K562 (cell line): Measurements from ENCODE around the gene ZBTB24. TPM values are rescaled to one million over a fixed set of nuclear protein-coding genes. Genes with fewer than 3 reads are reported as not detected.

Experiments
- ARID2 ChIP-seq: fragments of 450-650 bp; IDR thresholded peaks from 2 replicates; pipeline ENCODE4 v1.6.1; 2017; ENCODE audit warnings: antibody characterized with exemption, mild to moderate bottlenecking
- BRD4 ChIP-seq: fragments of 200-600 bp; sonication (generic); IDR thresholded peaks from 2 replicates; pipeline ENCODE4 v1.6.1; 2017; ENCODE audit warnings: inconsistent platforms
- CTCFL ChIP-seq: IDR thresholded peaks from 2 replicates; pipeline ENCODE4 v1.6.1; 2011; ENCODE audit warnings: borderline replicate concordance, low read depth, mild to moderate bottlenecking, moderate library complexity, low read length; ENCODE audit not compliant: insufficient read depth, poor library complexity, severe bottlenecking
- FOXJ3 ChIP-seq: sonication (generic); formaldehyde crosslinking; IDR thresholded peaks from 2 replicates; pipeline ENCODE4 v1.4.0; 2020; ENCODE audit warnings: mild to moderate bottlenecking, missing genetic modification reagents
- HIVEP1 ChIP-seq: fragments of 250-450 bp; sonication (Bioruptor Pico); IDR thresholded peaks from 2 replicates; pipeline ENCODE4 v1.4.0; 2020; ENCODE audit warnings: mild to moderate bottlenecking
- NELFE ChIP-seq: IDR thresholded peaks from 2 replicates; pipeline ENCODE4 v1.6.1; 2011; ENCODE audit warnings: mild to moderate bottlenecking; ENCODE audit not compliant: insufficient read depth, insufficient read length
- NFRKB ChIP-seq: fragments of 450-650 bp; IDR thresholded peaks from 2 replicates; pipeline ENCODE4 v1.6.1; 2016; ENCODE audit warnings: low read depth
- RBM25 ChIP-seq: fragments of 200-400 bp; formaldehyde crosslinking; IDR thresholded peaks from 2 replicates; pipeline ENCODE4 v1.6.1; 2018; ENCODE audit warnings: low read length, low read depth, moderate library complexity; ENCODE audit not compliant: severe bottlenecking
- STAT5A ChIP-seq: IDR thresholded peaks from 2 replicates; pipeline ENCODE4 v1.6.1; 2012; ENCODE audit warnings: low read length, inconsistent platforms, borderline replicate concordance
- TOE1 ChIP-seq, 2 experiments: fragments of 450-650 bp in 1 of 2; sonication (generic) in 1 of 2; formaldehyde crosslinking in 1 of 2; IDR thresholded peaks; 2 replicates each; pipeline versions ENCODE4 v1.7.1 to v1.8.0; 2016 to 2022; ENCODE audit warnings: borderline replicate concordance in 2 of 2, mild to moderate bottlenecking in 2 of 2, antibody characterized with exemption in 1 of 2, inconsistent platforms in 1 of 2, low read depth in 1 of 2, missing genetic modification reagents in 1 of 2, moderate library complexity in 1 of 2
- polyA plus RNA-seq, 8 experiments: library from polyadenylated mRNA; depleted of rRNA in 4 of 8; stranded (reverse) in 5 of 8; unstranded in 3 of 8; fragments of >200 nt; fragmentation: Nextera tagmentation in 2 of 8; fragmentation: Illumina TruSeq in 1 of 8; extraction: Ambion mirVana in 2 of 8; extraction: Trizol in 1 of 8; gene quantifications; 2 replicates each; pipeline versions ENCODE4 v1.2.1 to v1.2.3, GENCODE V29; 2011 to 2014; ENCODE audit warnings: inconsistent platforms in 1 of 8, missing spikeins in 1 of 8
- total RNA-seq, 7 experiments: library from RNA; depleted of rRNA in 6 of 7; stranded (reverse); fragments of >200 nt in 6 of 7; fragmentation: Illumina TruSeq in 2 of 7; extraction: Trizol in 2 of 7; gene quantifications; 2 replicates each; pipeline versions ENCODE4 v1.2.1 to v1.2.3, GENCODE V29; 2011 to 2021; ENCODE audit warnings: low replicate concordance in 1 of 7
- TF ChIP-seq, protein P1 (sequence below): fragments of 250-450 bp; sonication (Bioruptor Pico); IDR thresholded peaks from 2 replicates; pipeline ENCODE4 v1.8.0; 2021; ENCODE audit warnings: borderline replicate concordance, mild to moderate bottlenecking, moderate library complexity; ENCODE audit not compliant: poor library complexity, severe bottlenecking
- TF ChIP-seq, protein P2 (sequence below): sonication (generic); formaldehyde crosslinking; IDR thresholded peaks from 2 replicates; pipeline ENCODE4 v1.8.0; 2022; ENCODE audit warnings: missing genetic modification reagents, mild to moderate bottlenecking, borderline replicate concordance
- TF ChIP-seq, protein P3 (sequence below): sonication (generic); formaldehyde crosslinking; IDR thresholded peaks from 2 replicates; pipeline ENCODE4 v1.8.1; 2023; ENCODE audit warnings: mild to moderate bottlenecking, missing genetic modification reagents
- TF ChIP-seq, protein P4 (sequence below): fragments of 450-650 bp; IDR thresholded peaks from 2 replicates; pipeline ENCODE4 v1.6.1; 2018; ENCODE audit not compliant: partially characterized antibody

ZBTB24 gene
- total and polyA plus RNA-seq, 9 of the 15 experiments (the other 6 are each of a cell fraction or from before 2014, with no cell fraction given) = 2.0 to 16.7 (median 8.3) TPM

DNA sequence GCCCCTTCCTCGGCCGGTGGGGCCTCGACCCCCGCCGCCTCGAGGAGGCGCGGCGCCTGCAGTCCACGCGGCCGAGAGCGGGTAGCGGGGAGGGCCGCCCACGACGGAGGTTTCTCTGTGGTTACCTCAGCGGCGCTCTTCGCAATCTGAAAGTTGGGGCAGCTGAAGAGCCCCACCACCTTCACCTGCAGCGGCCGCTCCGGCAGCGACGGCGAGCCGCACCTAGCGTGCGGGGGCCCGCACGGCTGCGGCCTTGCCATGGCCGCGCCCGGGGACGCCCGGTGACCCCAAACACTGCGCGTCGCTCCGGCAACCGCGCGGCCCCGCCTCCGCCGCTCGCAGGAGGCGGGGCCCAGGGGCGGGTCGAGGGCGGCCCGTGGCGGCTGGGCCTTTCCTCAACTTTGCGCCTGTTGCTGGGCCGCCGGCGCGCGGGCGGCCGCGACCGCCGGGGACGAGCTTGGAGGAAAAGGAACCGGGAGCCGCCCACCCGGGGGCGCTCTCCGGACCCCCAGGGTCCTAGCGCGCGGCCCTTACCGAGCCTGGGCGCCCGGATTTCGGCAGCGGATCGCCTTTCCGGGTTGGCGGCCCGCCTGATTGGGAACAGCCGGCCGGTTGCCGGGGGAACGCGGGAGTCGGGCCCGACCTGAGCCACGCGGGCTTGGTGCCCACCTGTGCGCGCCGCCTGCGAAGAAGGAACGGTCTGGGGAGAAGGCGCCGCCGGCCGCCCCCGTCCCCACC lies 42.5 kb downstream of the ZBTB24 start, which contains the start of the genes PPIL6 and SMPD2 (continued):
- TF ChIP-seq RBM25 (no peak), HIVEP1 (CRISPR knock-in tag) (no peak), BRD4 (no peak; the same call in 1 of the 2 replicates), ARID2 (no peak), NFRKB (no peak), NELFE (no peak), STAT5A (no peak), FOXJ3 (CRISPR knock-in tag) (no peak), CTCFL (peak; percentile 88), TOE1 (IDR thresholded peaks at IDR 0.05; ENCODE audit: borderline replicate concordance) (peak; percentile 78; the same call in 1 of the 2 replicates), TOE1 (CRISPR knock-in tag; IDR thresholded peaks at IDR 0.05; ENCODE audit: borderline replicate concordance, low read depth) (0 out of 2 replicates have a peak, but pooled peaks have one; percentile 32)
- TF ChIP-seq, protein P1, sequence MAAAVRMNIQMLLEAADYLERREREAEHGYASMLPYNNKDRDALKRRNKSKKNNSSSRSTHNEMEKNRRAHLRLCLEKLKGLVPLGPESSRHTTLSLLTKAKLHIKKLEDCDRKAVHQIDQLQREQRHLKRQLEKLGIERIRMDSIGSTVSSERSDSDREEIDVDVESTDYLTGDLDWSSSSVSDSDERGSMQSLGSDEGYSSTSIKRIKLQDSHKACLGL (CRISPR knock-in tag) = peak; percentile 43
- TF ChIP-seq, protein P2, sequence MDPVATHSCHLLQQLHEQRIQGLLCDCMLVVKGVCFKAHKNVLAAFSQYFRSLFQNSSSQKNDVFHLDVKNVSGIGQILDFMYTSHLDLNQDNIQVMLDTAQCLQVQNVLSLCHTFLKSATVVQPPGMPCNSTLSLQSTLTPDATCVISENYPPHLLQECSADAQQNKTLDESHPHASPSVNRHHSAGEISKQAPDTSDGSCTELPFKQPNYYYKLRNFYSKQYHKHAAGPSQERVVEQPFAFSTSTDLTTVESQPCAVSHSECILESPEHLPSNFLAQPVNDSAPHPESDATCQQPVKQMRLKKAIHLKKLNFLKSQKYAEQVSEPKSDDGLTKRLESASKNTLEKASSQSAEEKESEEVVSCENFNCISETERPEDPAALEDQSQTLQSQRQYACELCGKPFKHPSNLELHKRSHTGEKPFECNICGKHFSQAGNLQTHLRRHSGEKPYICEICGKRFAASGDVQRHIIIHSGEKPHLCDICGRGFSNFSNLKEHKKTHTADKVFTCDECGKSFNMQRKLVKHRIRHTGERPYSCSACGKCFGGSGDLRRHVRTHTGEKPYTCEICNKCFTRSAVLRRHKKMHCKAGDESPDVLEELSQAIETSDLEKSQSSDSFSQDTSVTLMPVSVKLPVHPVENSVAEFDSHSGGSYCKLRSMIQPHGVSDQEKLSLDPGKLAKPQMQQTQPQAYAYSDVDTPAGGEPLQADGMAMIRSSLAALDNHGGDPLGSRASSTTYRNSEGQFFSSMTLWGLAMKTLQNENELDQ (CRISPR knock-in tag) = 0 out of 2 replicates have a peak, but pooled peaks have one; percentile 79
- TF ChIP-seq, protein P3, sequence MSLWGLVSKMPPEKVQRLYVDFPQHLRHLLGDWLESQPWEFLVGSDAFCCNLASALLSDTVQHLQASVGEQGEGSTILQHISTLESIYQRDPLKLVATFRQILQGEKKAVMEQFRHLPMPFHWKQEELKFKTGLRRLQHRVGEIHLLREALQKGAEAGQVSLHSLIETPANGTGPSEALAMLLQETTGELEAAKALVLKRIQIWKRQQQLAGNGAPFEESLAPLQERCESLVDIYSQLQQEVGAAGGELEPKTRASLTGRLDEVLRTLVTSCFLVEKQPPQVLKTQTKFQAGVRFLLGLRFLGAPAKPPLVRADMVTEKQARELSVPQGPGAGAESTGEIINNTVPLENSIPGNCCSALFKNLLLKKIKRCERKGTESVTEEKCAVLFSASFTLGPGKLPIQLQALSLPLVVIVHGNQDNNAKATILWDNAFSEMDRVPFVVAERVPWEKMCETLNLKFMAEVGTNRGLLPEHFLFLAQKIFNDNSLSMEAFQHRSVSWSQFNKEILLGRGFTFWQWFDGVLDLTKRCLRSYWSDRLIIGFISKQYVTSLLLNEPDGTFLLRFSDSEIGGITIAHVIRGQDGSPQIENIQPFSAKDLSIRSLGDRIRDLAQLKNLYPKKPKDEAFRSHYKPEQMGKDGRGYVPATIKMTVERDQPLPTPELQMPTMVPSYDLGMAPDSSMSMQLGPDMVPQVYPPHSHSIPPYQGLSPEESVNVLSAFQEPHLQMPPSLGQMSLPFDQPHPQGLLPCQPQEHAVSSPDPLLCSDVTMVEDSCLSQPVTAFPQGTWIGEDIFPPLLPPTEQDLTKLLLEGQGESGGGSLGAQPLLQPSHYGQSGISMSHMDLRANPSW (CRISPR knock-in tag) = 0 out of 2 replicates have a peak, but pooled peaks have one; percentile 11
- TF ChIP-seq, protein P4, sequence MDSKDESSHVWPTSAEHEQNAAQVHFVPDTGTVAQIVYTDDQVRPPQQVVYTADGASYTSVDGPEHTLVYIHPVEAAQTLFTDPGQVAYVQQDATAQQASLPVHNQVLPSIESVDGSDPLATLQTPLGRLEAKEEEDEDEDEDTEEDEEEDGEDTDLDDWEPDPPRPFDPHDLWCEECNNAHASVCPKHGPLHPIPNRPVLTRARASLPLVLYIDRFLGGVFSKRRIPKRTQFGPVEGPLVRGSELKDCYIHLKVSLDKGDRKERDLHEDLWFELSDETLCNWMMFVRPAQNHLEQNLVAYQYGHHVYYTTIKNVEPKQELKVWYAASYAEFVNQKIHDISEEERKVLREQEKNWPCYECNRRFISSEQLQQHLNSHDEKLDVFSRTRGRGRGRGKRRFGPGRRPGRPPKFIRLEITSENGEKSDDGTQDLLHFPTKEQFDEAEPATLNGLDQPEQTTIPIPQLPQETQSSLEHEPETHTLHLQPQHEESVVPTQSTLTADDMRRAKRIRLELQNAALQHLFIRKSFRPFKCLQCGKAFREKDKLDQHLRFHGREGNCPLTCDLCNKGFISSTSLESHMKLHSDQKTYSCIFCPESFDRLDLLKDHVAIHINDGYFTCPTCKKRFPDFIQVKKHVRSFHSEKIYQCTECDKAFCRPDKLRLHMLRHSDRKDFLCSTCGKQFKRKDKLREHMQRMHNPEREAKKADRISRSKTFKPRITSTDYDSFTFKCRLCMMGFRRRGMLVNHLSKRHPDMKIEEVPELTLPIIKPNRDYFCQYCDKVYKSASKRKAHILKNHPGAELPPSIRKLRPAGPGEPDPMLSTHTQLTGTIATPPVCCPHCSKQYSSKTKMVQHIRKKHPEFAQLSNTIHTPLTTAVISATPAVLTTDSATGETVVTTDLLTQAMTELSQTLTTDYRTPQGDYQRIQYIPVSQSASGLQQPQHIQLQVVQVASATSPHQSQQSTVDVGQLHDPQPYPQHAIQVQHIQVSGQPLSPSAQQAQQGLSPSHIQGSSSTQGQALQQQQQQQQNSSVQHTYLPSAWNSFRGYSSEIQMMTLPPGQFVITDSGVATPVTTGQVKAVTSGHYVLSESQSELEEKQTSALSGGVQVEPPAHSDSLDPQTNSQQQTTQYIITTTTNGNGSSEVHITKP = peak; percentile 85
